ENCODE data around the gene CCDC6.

DNA sequence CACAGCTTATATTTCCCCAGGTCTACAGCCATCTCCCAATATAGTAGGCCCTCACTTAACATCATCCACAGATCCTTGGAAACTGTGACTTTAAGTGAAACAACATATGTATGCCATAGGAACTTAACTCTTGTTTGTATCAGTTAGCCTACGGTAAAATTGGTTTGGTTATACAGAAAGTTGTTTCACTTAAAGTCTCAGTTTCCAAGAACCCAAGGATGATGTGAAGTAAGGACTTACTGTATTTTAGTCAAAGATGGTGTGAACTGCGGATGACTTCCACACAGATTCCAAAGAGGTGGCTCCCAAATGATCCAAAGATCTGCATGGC, 96.7 kb downstream of the CCDC6 start:
- TF ChIP-seq CHD1 (IDR thresholded peaks at IDR 0.05; ENCODE audit: low read depth, low read length) = no peak
- TF ChIP-seq POLR2AphosphoS5 (IDR thresholded peaks at IDR 0.05; ENCODE audit: low read depth, low read length) = no peak
- TF ChIP-seq SIN3A (conservative IDR thresholded peaks at IDR 0.05 in 1 of 2, IDR thresholded peaks at IDR 0.05 in 1 of 2; ENCODE audit: low read depth in 1 of 2, low read length in 2 of 2) = no peak
- TF ChIP-seq SP1 (IDR thresholded peaks at IDR 0.05; ENCODE audit: low read depth, low read length) = no peak
- TF ChIP-seq RAD21 (IDR thresholded peaks at IDR 0.05 in 1 of 2, conservative IDR thresholded peaks at IDR 0.05 in 1 of 2; ENCODE audit: low read depth in 2 of 2, low read length in 2 of 2) = no peak
- no peak for TF ChIP-seq JUND (IDR thresholded peaks at IDR 0.05; ENCODE audit: low read length)

All from H1 (cell line).